T-helper 1 cell treated with Interleukin-12 subunit alpha and Interleukin-12 subunit beta and Interleukin-4 antibody, amounts not matched to agents 30 ng/mL and 1 ng/mL, for 36 hours (primary cell): ENCODE measurements around the gene GFRA1. TPM values are rescaled to one million over a fixed set of nuclear protein-coding genes. Genes with fewer than 3 reads are reported as not detected.
"Not testable (repeated sequence)": the region's sequence is repeated elsewhere in the genome, so short reads cannot be mapped to it uniquely, and the experiment has no call there.

ENCODE experiments used
- intact Hi-C: fragments of 100-400 bp; cut with micrococcal nuclease; formaldehyde crosslinking; loops from one replicate; pipeline ENCODE4 v1.15.1; 2024
- total RNA-seq: library from RNA; stranded (reverse); gene quantifications from 2 replicates; pipeline ENCODE4 v1.2.3, GENCODE V29; 2022

The GFRA1 gene
- total RNA-seq, 1 donor from 2014 or later = not detected

- intact Hi-C loops = no loop called here
Observed at GRCh38 chr10:116076621-116077020, 196.4 kb downstream of the GFRA1 start.

DNA sequence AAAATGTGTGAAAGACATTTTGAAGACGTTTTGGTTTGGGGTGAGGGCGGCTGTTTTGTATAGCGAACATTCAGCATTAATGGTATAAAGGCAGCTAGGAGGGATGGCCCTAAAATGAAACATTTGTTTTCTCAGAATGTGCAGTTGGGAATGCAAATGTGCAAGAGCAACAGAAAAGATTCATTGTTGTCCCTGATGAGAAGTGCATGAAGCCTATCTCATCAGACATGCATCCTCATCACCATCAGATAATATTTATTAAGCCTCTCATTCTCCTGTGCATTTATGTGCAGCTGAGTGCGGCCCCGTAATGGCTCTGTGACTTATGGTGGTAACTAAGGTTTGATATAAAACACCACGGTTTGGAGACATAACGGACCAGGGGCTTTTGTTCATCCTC, 199.5 kb downstream of the GFRA1 start:
- intact Hi-C loops = no loop called here

GRCh38 chr10:116073001-116073400, 200.0 kb downstream of the GFRA1 start:
- intact Hi-C loops = no loop called here

DNA sequence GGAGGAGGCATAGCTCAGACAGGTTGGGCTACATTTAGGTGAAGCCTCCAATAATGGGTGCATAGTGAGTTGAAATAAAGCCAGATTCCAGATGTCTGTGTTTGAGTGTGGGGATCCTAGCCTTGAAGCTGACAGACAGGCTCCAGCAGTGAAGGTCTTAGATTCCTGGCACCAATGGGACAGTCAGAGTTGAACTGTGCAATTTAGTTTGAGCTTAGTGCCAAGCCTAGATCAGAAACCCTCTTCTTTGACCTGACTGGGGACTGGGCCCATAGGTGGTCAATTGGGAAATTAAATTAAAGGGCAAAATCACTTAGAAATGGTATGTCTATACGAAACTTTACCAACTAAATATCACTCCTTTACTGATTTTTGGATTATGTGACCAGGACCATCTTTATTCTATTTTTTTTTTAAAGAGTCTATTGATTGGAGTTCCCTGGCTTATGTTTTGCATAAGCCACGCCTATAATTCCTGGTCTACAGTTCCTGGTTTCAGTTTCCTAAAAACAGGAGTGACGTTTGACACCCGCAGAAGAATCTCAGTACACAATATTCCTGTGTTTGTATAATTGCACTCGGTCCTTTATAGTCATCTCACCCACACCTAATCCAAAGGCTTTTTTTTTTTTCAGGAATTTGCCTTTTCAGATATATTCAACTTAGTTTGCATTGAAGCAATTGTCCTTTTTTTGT, 201.4 kb downstream of the GFRA1 start:
- intact Hi-C loops = no loop called here

DNA sequence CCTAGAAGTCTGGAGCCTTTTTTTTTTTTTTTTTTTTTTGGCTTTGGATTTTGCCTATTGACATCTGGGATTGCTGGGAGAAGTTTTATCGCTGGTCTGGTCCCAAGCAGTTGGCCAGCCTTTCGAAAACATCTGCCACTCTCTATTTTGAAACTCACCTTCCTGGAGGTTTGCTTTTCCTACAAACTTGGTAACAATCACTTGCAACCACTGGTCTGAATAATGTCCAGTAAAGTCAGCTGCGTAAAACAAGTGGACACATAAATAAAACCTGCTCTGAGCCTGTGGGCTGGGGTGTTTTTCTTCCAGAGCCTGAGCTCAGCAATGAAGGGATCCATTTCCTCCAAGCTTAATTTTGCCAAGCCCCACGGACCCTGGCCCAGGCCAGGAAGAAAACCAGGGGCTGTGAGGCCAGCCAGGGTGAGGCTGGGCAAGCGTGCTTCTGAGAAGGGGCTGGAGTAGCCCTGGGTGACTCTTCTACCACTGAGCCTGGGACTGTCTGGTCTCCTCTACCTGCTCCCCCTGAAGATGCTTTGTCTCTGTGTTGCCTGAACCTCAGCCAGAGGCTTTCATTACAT, 202.2 kb downstream of the GFRA1 start:
- intact Hi-C loops = no loop called here

- intact Hi-C loops = no loop called here
Observed at GRCh38 chr10:116069856-116070255, 203.2 kb downstream of the GFRA1 start.

- intact Hi-C loops = no loop called here
Observed at GRCh38 chr10:116067825-116068224, 205.2 kb downstream of the GFRA1 start.

GRCh38 chr10:116063107-116063506, 209.9 kb downstream of the GFRA1 start:
- intact Hi-C loops = no loop called here

- intact Hi-C loops = no loop called here
Observed at GRCh38 chr10:116060864-116061263, 212.1 kb downstream of the GFRA1 start.

DNA sequence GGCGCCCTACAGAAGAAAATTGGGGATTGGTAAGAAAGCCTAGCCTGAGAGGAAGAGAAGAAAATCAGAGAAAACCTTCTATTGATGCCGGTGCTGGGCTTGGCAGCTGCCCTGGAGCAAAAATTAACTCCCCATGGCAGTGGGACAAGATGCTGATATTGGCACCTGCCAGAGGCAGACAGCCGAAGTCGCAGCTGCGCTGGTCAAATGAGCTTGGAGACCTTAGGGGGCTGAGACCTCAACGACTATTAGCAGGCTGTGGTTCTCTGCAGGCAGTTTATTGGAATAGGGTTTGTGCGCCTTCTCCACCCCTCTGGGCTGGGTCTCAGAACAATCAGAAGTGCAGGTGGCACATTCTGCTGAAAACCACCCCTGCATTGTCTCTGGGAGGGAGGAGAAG, 213.7 kb downstream of the GFRA1 start:
- intact Hi-C loops = no loop called here

DNA sequence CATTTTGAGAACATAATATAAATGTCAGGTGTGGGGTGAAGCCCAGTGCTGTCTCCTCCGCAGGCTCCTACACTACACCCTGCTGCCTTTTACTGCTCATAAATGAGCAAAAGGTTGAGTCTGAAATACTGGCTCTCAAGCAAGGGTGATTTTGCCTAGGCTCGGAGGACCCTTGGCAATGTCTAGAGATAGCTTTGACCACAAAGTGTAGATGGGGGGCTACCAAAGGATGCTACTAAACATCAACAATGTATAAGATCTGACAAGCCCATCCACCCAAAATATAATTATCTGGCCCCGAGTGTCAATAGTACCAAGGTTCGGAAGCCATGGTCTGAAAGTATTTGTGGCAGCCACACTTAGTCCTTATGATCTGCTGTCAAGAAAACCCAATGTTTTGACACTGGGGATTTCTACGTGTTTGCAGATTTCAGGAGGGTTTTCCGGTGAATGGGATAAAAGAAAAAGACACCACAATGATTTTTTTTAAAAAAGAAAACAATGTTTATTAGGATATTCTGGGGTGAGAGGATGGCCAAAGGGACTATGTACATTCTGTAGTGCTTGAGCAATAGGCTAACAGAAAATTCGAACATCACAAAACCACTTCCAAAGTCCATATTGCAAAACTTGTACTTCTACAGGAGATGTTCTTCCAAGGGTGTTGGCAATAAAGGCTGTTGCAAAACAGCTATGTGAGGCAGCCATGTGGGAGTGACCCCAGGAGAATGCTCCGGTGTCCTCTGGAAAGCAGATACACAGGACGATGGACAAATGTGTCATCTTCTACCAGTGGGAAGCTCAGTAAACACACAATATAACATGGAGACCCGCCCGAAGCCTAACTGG, 216.3 kb downstream of the GFRA1 start:
- intact Hi-C loops = no loop called here

DNA sequence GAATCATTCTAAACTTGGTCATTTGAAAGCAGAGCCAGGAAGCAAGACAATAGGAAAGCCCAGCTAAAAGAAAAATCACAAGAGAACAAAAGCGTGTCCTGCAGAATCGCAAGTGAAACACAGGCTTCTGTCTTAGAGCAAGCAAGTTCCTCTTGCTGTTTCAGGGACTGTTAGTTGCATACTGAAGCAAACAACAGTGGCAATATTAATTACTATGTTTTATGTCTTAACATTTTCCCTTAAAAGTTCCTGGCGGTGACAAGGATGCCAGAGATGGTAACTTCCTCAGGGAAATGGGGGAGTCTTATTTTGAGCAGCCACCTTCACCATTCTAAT, 217.1 kb downstream of the GFRA1 start:
- intact Hi-C loops = no loop called here

- intact Hi-C loops = no loop called here
Observed at GRCh38 chr10:116055252-116055916, 217.6 kb downstream of the GFRA1 start.

GRCh38 chr10:116053910-116054309, 219.1 kb downstream of the GFRA1 start:
- intact Hi-C loops = no loop called here

DNA sequence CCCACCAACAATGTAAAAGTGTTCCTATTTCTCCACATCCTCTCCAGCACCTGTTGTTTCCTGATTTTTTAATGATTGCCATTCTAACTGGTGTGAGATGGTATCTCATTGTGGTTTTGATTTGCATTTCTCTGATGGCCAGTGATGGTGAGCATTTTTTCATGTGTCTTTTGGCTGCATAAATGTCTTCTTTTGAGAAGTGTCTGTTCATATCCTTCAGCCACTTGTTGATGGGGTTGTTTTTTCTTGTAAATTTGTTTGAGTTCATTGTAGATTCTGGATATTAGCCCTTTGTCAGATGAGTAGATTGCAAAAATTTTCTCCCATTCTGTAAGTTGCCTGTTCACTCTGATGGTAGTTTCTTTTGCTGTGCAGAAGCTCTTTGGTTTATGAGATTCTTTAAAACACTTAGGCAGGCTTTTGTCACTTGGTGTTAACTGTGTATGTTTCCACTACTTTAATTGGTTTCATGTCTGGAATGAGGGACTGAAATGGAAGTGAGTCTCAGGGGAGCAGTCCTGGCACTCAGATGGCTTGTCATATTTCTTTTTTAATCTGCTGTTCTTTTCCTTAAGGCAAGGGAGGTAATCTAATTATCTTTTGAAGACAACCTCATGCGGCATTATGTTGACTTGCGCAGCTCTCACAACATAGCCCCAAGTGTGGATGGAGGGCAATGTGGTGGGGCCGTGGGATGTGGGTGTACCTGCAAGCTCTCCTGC, 219.8 kb downstream of the GFRA1 start:
- intact Hi-C loops = not testable (repeated sequence)

GRCh38 chr10:116052522-116052921, 220.5 kb downstream of the GFRA1 start:
- intact Hi-C loops = not testable (repeated sequence)

GRCh38 chr10:116049974-116050304, 223.1 kb downstream of the GFRA1 start:
- intact Hi-C loops = no loop called here

DNA sequence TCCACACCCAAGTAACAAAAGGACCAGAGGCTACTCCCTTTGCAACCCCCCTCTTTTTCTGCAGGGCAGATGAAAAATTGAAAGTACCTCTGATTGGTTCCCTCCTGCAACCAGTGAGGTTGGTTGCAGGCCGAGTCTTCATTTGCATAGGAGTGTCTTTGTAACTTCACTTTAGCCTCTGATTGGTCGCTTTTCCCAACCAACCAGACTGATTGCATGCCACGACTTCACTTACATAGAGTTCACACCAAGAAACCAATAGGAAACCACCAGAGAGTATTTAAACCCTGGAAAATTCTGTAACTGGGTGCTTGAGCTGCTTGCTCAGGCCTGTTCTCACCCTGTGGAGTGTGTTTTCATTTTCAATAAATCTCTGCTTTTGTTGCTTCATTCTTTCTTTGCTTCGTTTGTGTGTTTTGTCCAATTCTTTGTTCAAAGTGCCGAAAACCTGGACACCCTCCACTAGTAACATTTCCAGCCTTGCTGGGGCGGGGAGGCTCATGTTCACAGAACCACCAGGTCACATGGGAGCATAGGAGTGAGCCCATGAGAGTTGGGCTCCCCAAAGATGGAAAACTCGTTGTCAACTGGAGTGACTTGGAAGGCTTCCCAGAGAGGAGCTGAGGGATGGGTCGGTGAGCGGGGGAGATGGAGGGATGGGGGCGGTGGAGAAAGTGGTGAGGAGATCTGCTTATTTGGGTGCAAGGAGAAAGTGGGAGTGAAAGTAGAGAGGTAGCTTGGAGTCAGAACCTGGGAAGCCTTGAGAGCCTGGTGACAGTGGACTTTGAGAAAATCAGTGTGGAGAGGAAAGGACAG, 223.6 kb downstream of the GFRA1 start:
- intact Hi-C loops = no loop called here

DNA sequence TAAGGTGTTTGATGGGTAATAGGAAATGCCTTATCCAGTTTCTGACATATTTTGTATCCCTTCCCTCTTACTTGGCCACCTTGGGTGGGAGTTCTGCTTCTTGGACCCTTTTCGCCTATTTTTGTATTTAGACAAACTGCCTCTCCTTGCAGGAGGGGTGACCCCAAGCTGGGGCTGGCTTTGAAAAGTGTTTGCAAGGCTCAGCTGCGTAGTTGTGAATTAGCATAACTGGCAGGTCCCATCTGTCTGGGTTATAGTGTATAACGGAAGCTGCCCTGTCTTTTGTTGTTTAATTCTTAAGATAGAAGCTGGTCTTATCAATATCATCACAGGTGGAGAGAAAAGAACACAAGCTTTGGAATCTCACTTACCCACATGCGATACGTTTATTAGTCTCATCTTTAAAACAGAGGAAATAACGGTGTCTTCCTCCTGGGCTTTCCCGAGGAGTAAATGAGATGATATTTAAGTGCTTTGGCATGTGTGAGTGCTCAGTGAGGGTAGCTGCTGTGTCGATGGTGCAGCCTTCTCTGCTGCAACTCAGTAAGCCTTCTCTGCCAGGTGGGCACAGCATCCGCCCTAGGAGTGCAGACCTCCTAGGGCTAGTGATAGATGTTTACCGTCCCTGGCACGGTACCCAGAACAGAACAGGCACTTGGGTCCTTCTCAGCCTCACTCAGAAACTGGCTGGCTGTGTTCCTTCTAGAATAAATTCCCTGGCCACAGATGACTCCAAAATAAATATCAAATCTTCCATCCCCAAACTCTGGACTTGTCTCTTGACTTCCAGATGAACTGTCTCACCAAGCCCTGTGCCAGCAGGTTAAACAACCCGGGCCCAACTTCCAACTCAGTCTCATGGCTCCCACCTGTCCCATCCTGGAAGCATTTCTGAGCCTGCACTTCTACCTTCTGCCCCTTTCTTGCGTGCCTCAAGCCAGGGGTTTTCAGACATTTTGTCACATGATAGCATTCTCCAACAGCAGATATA, 227.3 kb downstream of the GFRA1 start:
- intact Hi-C loops = no loop called here
